Measurements from ENCODE around the gene CAPN12.

- TF ChIP-seq POLR2AphosphoS5 (IDR thresholded peaks at IDR 0.05) (no peak), POLR2A (IDR thresholded peaks at IDR 0.05) (no peak)
Measured at GRCh38 chr19:38740932-38741331, 3.3 kb downstream of the CAPN12 start.
